Fibroblast of pulmonary artery (primary cell): ENCODE data around the gene PMVK.
"Not testable (repeated sequence)": the region's sequence is repeated elsewhere in the genome, so short reads cannot be mapped to it uniquely, and the experiment has no call there.

Source experiments
- DNase-seq: peaks from one replicate; pipeline ENCODE4 v3.0.0-alpha.2; 2010; ENCODE audit warnings: low read depth
- H3K4me3 ChIP-seq: replicated peaks from 2 replicates; pipeline ENCODE4 v1.5.1; 2011; ENCODE audit warnings: low read depth, mild to moderate bottlenecking, control low read depth, low read length, moderate library complexity
- CTCF ChIP-seq: IDR thresholded peaks from 2 replicates; pipeline ENCODE4 v1.5.1; 2011; ENCODE audit warnings: mild to moderate bottlenecking, control low read depth, low read length, inconsistent platforms; ENCODE audit errors: missing control alignments

PMVK gene

GRCh38 chr1:154912755-154913154 lies 23.8 kb downstream of the PMVK start:
- no peak for TF ChIP-seq CTCF
- no peak overlapping the region for H3K4me3 ChIP-seq
- no peak for DNase-seq

DNA sequence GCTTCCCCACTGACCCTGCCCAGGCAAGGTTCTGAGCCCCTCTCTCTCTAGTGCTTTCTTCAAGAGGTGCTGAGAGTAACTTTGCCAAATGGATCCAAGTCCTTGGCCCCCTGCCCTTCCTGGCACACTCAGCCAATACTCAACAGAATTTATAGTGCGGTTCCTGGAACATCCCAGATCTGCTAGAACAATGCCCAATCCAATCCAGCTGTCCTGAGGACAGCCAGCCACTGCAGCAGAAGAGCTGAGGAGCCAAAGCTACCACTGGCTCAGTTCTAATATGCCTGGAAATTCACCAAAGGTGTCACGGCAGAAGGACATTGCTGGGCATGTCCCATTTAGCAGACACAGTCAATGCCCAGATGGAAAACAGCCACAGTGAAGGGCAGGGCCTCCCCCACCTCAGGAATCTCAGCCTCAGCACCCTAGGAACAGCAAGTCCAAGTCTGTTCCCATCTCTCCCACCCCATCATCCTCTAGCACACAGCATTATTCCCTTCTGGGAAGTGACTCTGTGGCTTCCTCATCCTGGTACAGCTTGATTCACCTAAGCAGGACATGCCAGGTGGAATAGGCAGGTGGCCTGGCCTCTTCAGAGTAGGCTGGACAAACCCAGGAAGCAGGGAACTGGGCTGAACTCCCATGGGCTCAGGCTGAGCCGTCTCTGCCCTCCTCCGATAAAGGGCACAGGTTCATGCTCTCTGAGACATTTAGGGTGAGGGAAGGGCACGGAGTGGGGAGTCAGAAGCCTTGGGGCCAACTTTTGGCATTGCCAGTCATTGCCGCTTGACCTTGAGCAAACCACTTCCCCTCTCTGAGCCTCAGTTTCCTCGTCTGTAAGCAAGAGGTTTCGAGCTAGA lies 24.6 kb downstream of the PMVK start:
- no peak for DNase-seq
- no peak for TF ChIP-seq CTCF
- H3K4me3 ChIP-seq = no peak overlapping the region

DNA sequence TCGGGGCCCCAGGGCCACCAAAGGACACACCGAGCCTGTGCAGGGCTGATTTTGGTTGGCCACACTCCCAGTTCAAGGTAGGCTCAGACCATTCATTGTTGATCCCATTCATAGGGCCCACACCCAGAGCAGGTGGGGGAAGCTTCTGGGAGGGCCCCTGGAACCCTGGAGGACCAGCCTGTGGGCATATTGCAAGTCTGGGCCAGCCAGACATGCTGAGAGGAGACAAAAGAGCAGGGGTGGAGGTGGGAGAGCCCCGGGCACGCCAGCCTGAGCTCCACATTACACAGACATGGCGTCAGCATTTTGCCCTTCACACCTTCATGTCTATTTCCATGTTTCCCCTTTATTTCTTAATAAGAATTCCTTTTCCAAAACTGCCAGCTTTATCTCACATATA lies 25.7 kb downstream of the PMVK start:
- H3K4me3 ChIP-seq = no peak overlapping the region
- DNase-seq = no peak
- no peak for TF ChIP-seq CTCF

- H3K4me3 ChIP-seq = no peak overlapping the region
- no peak for TF ChIP-seq CTCF
- no peak for DNase-seq
Measured at GRCh38 chr1:154908937-154909336, 27.6 kb downstream of the PMVK start.

DNA sequence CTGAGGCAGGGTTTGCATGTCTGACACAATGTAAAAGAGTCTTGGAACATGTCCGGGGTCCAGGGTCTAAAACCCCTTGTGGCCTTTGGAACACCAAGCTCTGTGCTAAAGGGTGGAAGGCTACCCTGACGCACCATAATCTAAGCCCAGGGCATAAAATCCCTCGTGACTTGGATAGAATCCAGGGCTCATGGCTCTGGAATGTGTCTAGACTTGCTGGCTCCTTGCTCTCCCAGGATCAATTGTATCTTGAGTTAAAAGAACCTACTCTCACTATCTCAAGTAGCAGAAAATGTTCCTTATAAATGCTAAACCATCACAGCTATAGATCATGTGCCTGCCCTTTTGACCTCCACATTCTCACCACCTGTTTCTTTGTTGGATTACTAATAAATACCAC lies 28.4 kb downstream of the PMVK start:
- H3K4me3 ChIP-seq, DNase-seq: not testable (repeated sequence)

GRCh38 chr1:154906621-154907081 lies 29.9 kb downstream of the PMVK start:
- peak; percentile 23 for DNase-seq
- peak; percentile 43 for TF ChIP-seq CTCF
- no peak overlapping the region for H3K4me3 ChIP-seq

- no peak for DNase-seq
- TF ChIP-seq CTCF = no peak
- no peak overlapping the region for H3K4me3 ChIP-seq
Measured at GRCh38 chr1:154902938-154903566, 33.5 kb downstream of the PMVK start.
